ENCODE measurements around the gene AKT1S1. TPM values are rescaled to one million over a fixed set of nuclear protein-coding genes. Genes with fewer than 3 reads are reported as not detected.

Gene AKT1S1
- total RNA-seq, 1 experiment from 2014 or later: 42.3 TPM

GRCh38 chr19:49829721-49830120 is 47.4 kb downstream of the AKT1S1 start:
- H3K27me3 ChIP-seq (ENCODE audit: low read length): no peaks in the 10 kb centered on the region
- H3K9me2 ChIP-seq (replicated peaks; ENCODE audit: low read length): no peaks in the 10 kb centered on the region
- no peak overlapping the region for H2AFZ ChIP-seq (ENCODE audit: low read length)
- POLR2A ChIA-PET (ENCODE audit: unreplicated experiment): no interaction called here
- H4K20me1 ChIP-seq (ENCODE audit: low read length): no peaks in the 10 kb centered on the region
- no peaks in the 10 kb centered on the region for H3F3A ChIP-seq (ENCODE audit: low read length, unreplicated experiment)
- peaks cover 5% of the 10 kb centered on the region for H3K79me2 ChIP-seq (ENCODE audit: low read length)
- CTCF ChIA-PET: no interaction called here
- no peaks in the 10 kb centered on the region for H3K9me3 ChIP-seq (ENCODE audit: low read length)
- ATAC-seq: no peak
- no peak overlapping the region for H3K27ac ChIP-seq (ENCODE audit: low read length)
- no peak overlapping the region for H3K4me2 ChIP-seq (ENCODE audit: low read length)
- no peak overlapping the region for H3K9ac ChIP-seq (ENCODE audit: low read length)
- no peaks in the 10 kb centered on the region for H3K4me1 ChIP-seq (ENCODE audit: insufficient read depth, low read length)
- no peak for TF ChIP-seq EZH2phosphoT487 (IDR thresholded peaks at IDR 0.05; ENCODE audit: borderline replicate concordance, low read length)
- no TSS peak for BruUV-seq (replicated peaks)
- peaks cover 12% of the 10 kb centered on the region; the same call in 1 of the 2 replicates for H3K36me3 ChIP-seq (ENCODE audit: low read depth, low read length)
- intact Hi-C loops (cut with micrococcal nuclease): no loop called here
- no peak for DNase-seq
- no peak overlapping the region for H3K4me3 ChIP-seq (ENCODE audit: low read length)

GRCh38 chr19:49829200-49829599 is 48.0 kb downstream of the AKT1S1 start:
- no peaks in the 10 kb centered on the region for H3K4me1 ChIP-seq (ENCODE audit: insufficient read depth, low read length)
- ATAC-seq (no peak), DNase-seq (no peak)
- H3F3A ChIP-seq (ENCODE audit: low read length, unreplicated experiment): no peaks in the 10 kb centered on the region
- H3K36me3 ChIP-seq (ENCODE audit: low read depth, low read length): peaks cover 12% of the 10 kb centered on the region; the same call in 1 of the 2 replicates
- ChIA-PET POLR2A (ENCODE audit: unreplicated experiment) (no interaction called here), CTCF (no interaction called here)
- no peak overlapping the region for H2AFZ ChIP-seq (ENCODE audit: low read length)
- no peak overlapping the region for H3K27ac ChIP-seq (ENCODE audit: low read length)
- H4K20me1 ChIP-seq (ENCODE audit: low read length): no peaks in the 10 kb centered on the region
- no peak overlapping the region for H3K4me2 ChIP-seq (ENCODE audit: low read length)
- intact Hi-C loops (cut with micrococcal nuclease): no loop called here
- TF ChIP-seq EZH2 (IDR thresholded peaks at IDR 0.05; ENCODE audit: low read length, unreplicated experiment) (no peak), EZH2phosphoT487 (IDR thresholded peaks at IDR 0.05; ENCODE audit: borderline replicate concordance, low read length) (no peak)
- TF ChIP-seq, protein P1, sequence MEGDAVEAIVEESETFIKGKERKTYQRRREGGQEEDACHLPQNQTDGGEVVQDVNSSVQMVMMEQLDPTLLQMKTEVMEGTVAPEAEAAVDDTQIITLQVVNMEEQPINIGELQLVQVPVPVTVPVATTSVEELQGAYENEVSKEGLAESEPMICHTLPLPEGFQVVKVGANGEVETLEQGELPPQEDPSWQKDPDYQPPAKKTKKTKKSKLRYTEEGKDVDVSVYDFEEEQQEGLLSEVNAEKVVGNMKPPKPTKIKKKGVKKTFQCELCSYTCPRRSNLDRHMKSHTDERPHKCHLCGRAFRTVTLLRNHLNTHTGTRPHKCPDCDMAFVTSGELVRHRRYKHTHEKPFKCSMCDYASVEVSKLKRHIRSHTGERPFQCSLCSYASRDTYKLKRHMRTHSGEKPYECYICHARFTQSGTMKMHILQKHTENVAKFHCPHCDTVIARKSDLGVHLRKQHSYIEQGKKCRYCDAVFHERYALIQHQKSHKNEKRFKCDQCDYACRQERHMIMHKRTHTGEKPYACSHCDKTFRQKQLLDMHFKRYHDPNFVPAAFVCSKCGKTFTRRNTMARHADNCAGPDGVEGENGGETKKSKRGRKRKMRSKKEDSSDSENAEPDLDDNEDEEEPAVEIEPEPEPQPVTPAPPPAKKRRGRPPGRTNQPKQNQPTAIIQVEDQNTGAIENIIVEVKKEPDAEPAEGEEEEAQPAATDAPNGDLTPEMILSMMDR (conservative IDR thresholded peaks at IDR 0.05; ENCODE audit: low read depth, low read length): no peak
- H3K79me2 ChIP-seq (ENCODE audit: low read length): peaks cover 10% of the 10 kb centered on the region
- no peaks in the 10 kb centered on the region for H3K27me3 ChIP-seq (ENCODE audit: low read length)
- H3K9me3 ChIP-seq (ENCODE audit: low read length): no peaks in the 10 kb centered on the region
- H3K9me2 ChIP-seq (replicated peaks; ENCODE audit: low read length): no peaks in the 10 kb centered on the region
- no peak overlapping the region for H3K9ac ChIP-seq (ENCODE audit: low read length)
- no TSS peak for BruUV-seq (replicated peaks)
- no peak overlapping the region for H3K4me3 ChIP-seq (ENCODE audit: low read length)

GRCh38 chr19:49827034-49827433 is 50.1 kb downstream of the AKT1S1 start:
- TF ChIP-seq EZH2phosphoT487 (IDR thresholded peaks at IDR 0.05; ENCODE audit: borderline replicate concordance, low read length): no peak

GRCh38 chr19:49824662-49825061 is 52.5 kb downstream of the AKT1S1 start:
- Histone ChIP-seq H3K9ac (ENCODE audit: low read length) (no peak overlapping the region), H3K9me2 (replicated peaks; ENCODE audit: low read length) (no peaks in the 10 kb centered on the region), H3K36me3 (ENCODE audit: low read depth, low read length) (peaks cover 3% of the 10 kb centered on the region; the same call in 1 of the 2 replicates), H3K9me3 (ENCODE audit: low read length) (no peaks in the 10 kb centered on the region), H3K4me1 (ENCODE audit: insufficient read depth, low read length) (no peaks in the 10 kb centered on the region), H3F3A (ENCODE audit: low read length, unreplicated experiment) (no peaks in the 10 kb centered on the region), H3K4me2 (ENCODE audit: low read length) (no peak overlapping the region), H2AFZ (ENCODE audit: low read length) (no peak overlapping the region), H3K79me2 (ENCODE audit: low read length) (peaks cover 29% of the 10 kb centered on the region), H3K27ac (ENCODE audit: low read length) (no peak overlapping the region), H4K20me1 (ENCODE audit: low read length) (no peaks in the 10 kb centered on the region), H3K4me3 (ENCODE audit: low read length) (no peak overlapping the region), H3K27me3 (ENCODE audit: low read length) (no peaks in the 10 kb centered on the region)
- ATAC-seq: no peak
- no peak for DNase-seq
- BruUV-seq (replicated peaks): no TSS peak
- POLR2A ChIA-PET (ENCODE audit: unreplicated experiment): no interaction called here
- intact Hi-C loops (cut with micrococcal nuclease): no loop called here
- TF ChIP-seq, protein P1 (conservative IDR thresholded peaks at IDR 0.05; ENCODE audit: low read depth, low read length): no peak
- no peak for TF ChIP-seq EZH2phosphoT487 (IDR thresholded peaks at IDR 0.05; ENCODE audit: borderline replicate concordance, low read length)
- no peak for TF ChIP-seq EZH2 (IDR thresholded peaks at IDR 0.05; ENCODE audit: low read length, unreplicated experiment)
- CTCF ChIA-PET: no interaction called here

More at GRCh38 chr19:49827034-49827433, 50.1 kb downstream of the AKT1S1 start:
- Histone ChIP-seq H2AFZ (ENCODE audit: low read length) (no peak overlapping the region), H3K4me3 (ENCODE audit: low read length) (no peak overlapping the region), H3K9me3 (ENCODE audit: low read length) (no peaks in the 10 kb centered on the region), H3K4me2 (ENCODE audit: low read length) (no peak overlapping the region), H3K9me2 (replicated peaks; ENCODE audit: low read length) (no peaks in the 10 kb centered on the region), H3K4me1 (ENCODE audit: insufficient read depth, low read length) (no peaks in the 10 kb centered on the region), H3K36me3 (ENCODE audit: low read depth, low read length) (peaks cover 7% of the 10 kb centered on the region; the same call in 1 of the 2 replicates), H3K9ac (ENCODE audit: low read length) (no peak overlapping the region), H4K20me1 (ENCODE audit: low read length) (no peaks in the 10 kb centered on the region), H3K27me3 (ENCODE audit: low read length) (no peaks in the 10 kb centered on the region), H3F3A (ENCODE audit: low read length, unreplicated experiment) (no peaks in the 10 kb centered on the region), H3K79me2 (ENCODE audit: low read length) (peaks cover 12% of the 10 kb centered on the region), H3K27ac (ENCODE audit: low read length) (no peak overlapping the region)
- ATAC-seq: no peak
- BruUV-seq (replicated peaks): no TSS peak
- intact Hi-C loops (cut with micrococcal nuclease): no loop called here
- ChIA-PET POLR2A (ENCODE audit: unreplicated experiment) (no interaction called here), CTCF (interaction anchor here (0.5 kb wide), 1 partner anchor 76 kb away, joined by 9 read pairs; no protein-coding TSS in a partner anchor)
- no peak for DNase-seq

All from PC-3 (cell line).